HCT116 (cell line): Measurements from ENCODE around the gene CNKSR3.

Experiments
- CEBPB ChIP-seq: IDR thresholded peaks from 2 replicates; pipeline ENCODE4 v1.6.1; 2012; ENCODE audit warnings: low read depth
- CTCF ChIP-seq, 3 experiments: fragments of 200-600 bp in 1 of 3; sonication (generic) in 1 of 3; IDR thresholded peaks in 2 of 3; conservative IDR thresholded peaks in 1 of 3; 2 replicates each; pipeline ENCODE4 v1.5.1; 2012 to 2017; ENCODE audit warnings: low read depth in 2 of 3, low read length in 2 of 3, antibody characterized with exemption in 1 of 3, borderline replicate concordance in 1 of 3, control low read depth in 1 of 3, mild to moderate bottlenecking in 1 of 3, mixed read lengths in 1 of 3, mixed run types in 1 of 3, moderate library complexity in 1 of 3; ENCODE audit not compliant: insufficient read depth in 1 of 3
- EZH2 ChIP-seq: fragments of 200-600 bp; sonication (generic); IDR thresholded peaks from 2 replicates; pipeline ENCODE4 v1.6.1; 2017; ENCODE audit warnings: antibody characterized with exemption, mixed run types
- EZH2phosphoT487 ChIP-seq: fragments of 200-600 bp; IDR thresholded peaks from 2 replicates; pipeline ENCODE4 v1.6.1; 2018; ENCODE audit warnings: antibody characterized with exemption, borderline replicate concordance
- JUND ChIP-seq: IDR thresholded peaks from 2 replicates; pipeline ENCODE4 v1.6.1; 2012
- MAX ChIP-seq: IDR thresholded peaks from 2 replicates; pipeline ENCODE4 v1.6.1; 2012
- POLR2A ChIP-seq: IDR thresholded peaks from 2 replicates; pipeline ENCODE4 v1.7.0; 2011; ENCODE audit warnings: borderline replicate concordance; ENCODE audit not compliant: insufficient read depth, insufficient read length; ENCODE audit errors: extremely low read depth
- POLR2AphosphoS5 ChIP-seq: IDR thresholded peaks from 2 replicates; pipeline ENCODE4 v1.6.1; 2011; ENCODE audit warnings: mild to moderate bottlenecking, low read depth, low read length, moderate library complexity
- RAD21 ChIP-seq: IDR thresholded peaks from 2 replicates; pipeline ENCODE4 v1.6.1; 2012; ENCODE audit warnings: low read depth, mild to moderate bottlenecking
- REST ChIP-seq: IDR thresholded peaks from 2 replicates; pipeline ENCODE4 v1.6.1; 2012; ENCODE audit warnings: low read depth
- SP1 ChIP-seq: IDR thresholded peaks from 2 replicates; pipeline ENCODE4 v1.6.1; 2012; ENCODE audit warnings: low read depth
- SRF ChIP-seq: IDR thresholded peaks from 2 replicates; pipeline ENCODE4 v1.6.1; 2012; ENCODE audit warnings: low read depth
- YY1 ChIP-seq: IDR thresholded peaks from 2 replicates; pipeline ENCODE4 v1.6.1; 2011; ENCODE audit warnings: low read length, low read depth, moderate library complexity, mild to moderate bottlenecking; ENCODE audit not compliant: insufficient replicate concordance; ENCODE audit errors: extremely low read depth
- ZFX ChIP-seq: fragments of 450-650 bp; IDR thresholded peaks from 2 replicates; pipeline ENCODE4 v1.6.1; 2017

- TF ChIP-seq POLR2AphosphoS5: no peak
- no peak for TF ChIP-seq CTCF (IDR thresholded peaks at IDR 0.05 in 2 of 3, conservative IDR thresholded peaks at IDR 0.05 in 1 of 3; ENCODE audit: borderline replicate concordance in 1 of 3, insufficient read depth in 1 of 3, low read depth in 2 of 3, low read length in 2 of 3)
- no peak for TF ChIP-seq CEBPB
- TF ChIP-seq POLR2A: no peak
- no peak for TF ChIP-seq EZH2
- no peak for TF ChIP-seq YY1
- TF ChIP-seq JUND: no peak
- no peak for TF ChIP-seq MAX
- TF ChIP-seq SRF: no peak
- TF ChIP-seq REST: no peak
- no peak for TF ChIP-seq SP1
- no peak for TF ChIP-seq RAD21
- no peak for TF ChIP-seq ZFX
- no peak for TF ChIP-seq EZH2phosphoT487
These were observed 48.5 kb upstream of the CNKSR3 start for GRCh38 chr6:154558984-154559383.
